Sigmoid colon (tissue), 4 donors: Measurements from ENCODE around the gene SPATA6.

Source experiments
- CTCF ChIP-seq, 4 experiments: fragments of 450-650 bp in 3 of 4; fragments of 200-600 bp in 1 of 4; IDR thresholded peaks; one replicate each; pipeline ENCODE4 v1.5.1; 2016 to 2019; ENCODE audit warnings: antibody characterized with exemption in 4 of 4, mild to moderate bottlenecking in 3 of 4, moderate library complexity in 2 of 4
- EP300 ChIP-seq, 4 donors: sonication (generic); formaldehyde crosslinking; IDR thresholded peaks; one replicate each; pipeline ENCODE4 v1.6.1; 2017; ENCODE audit warnings: antibody characterized with exemption in 4 of 4
- POLR2A ChIP-seq, 2 donors: fragments of 450-650 bp; IDR thresholded peaks; one replicate each; pipeline ENCODE4 v1.6.1; 2016; ENCODE audit warnings: antibody characterized with exemption in 2 of 2, mild to moderate bottlenecking in 2 of 2, moderate library complexity in 2 of 2

- TF ChIP-seq CTCF (IDR thresholded peaks at IDR 0.05), result no peak
- TF ChIP-seq POLR2A (IDR thresholded peaks at IDR 0.05), result no peak
- TF ChIP-seq EP300 (IDR thresholded peaks at IDR 0.05), result no peak
Measured at GRCh38 chr1:48442864-48443619, 29.0 kb downstream of the SPATA6 start.
